ENCODE results near the gene SGPP2. TPM values are rescaled to one million over a fixed set of nuclear protein-coding genes. Genes with fewer than 3 reads are reported as not detected.

The SGPP2 gene
- total and polyA plus RNA-seq, 2 experiments from 2014 or later = 0.08 TPM; not detected in 1

DNA sequence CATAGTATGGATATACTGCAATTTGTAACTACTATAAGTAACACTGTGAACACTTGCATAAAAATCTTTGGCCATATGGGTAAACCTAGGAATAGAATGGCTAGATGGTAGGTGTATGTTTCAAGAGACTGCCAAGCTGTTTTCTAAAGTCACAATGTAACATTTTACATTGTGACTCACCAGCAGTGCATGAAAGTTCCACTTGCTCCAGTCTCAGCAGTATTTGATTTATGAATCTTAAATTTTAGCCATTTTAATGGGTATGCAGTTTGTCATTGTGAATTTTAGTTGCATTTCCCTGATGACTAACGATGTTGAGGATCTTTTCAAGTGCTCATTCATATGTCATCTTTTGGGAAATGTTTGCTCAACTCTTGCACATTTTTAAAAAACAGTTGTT is 145.5 kb downstream of the SGPP2 start:
- H3K27me3 ChIP-seq (ENCODE audit: insufficient read depth) = no peaks in the 10 kb centered on the region
- Mint-ChIP-seq H3K27ac (no peak overlapping the region), H3K9me3 (no peaks in the 10 kb centered on the region), H3K27me3 (ENCODE audit: insufficient read depth, low read depth, poor library complexity) (no peaks in the 10 kb centered on the region), H3K36me3 (ENCODE audit: low read depth) (peaks cover 16% of the 10 kb centered on the region; the same call in 2 of the 3 replicates), H3K4me3 (no peak overlapping the region), H3K4me1 (peaks cover 17% of the 10 kb centered on the region; the same call in 2 of the 3 replicates)
- no peak for ATAC-seq
- no peaks in the 10 kb centered on the region for H3K79me2 ChIP-seq (replicated peaks; ENCODE audit: insufficient read depth)
- no peaks in the 10 kb centered on the region for H3K4me1 ChIP-seq (ENCODE audit: insufficient read depth)
- no peak for DNase-seq (ENCODE audit: low spot score)
- no peak overlapping the region for H3K4me3 ChIP-seq
- no peak overlapping the region for H3K4me2 ChIP-seq
- H3K27ac ChIP-seq (ENCODE audit: low read depth) = no peak overlapping the region
- H3F3A ChIP-seq (replicated peaks; ENCODE audit: low read depth) = no peaks in the 10 kb centered on the region
- no peaks in the 10 kb centered on the region for H3K36me3 ChIP-seq (ENCODE audit: insufficient read depth)
- TF ChIP-seq JUNB (IDR thresholded peaks at IDR 0.05; ENCODE audit: unreplicated experiment) = no peak
- TF ChIP-seq ZNF114 (CRISPR knock-in tag; IDR thresholded peaks at IDR 0.05) = no peak
- TF ChIP-seq, protein P1, sequence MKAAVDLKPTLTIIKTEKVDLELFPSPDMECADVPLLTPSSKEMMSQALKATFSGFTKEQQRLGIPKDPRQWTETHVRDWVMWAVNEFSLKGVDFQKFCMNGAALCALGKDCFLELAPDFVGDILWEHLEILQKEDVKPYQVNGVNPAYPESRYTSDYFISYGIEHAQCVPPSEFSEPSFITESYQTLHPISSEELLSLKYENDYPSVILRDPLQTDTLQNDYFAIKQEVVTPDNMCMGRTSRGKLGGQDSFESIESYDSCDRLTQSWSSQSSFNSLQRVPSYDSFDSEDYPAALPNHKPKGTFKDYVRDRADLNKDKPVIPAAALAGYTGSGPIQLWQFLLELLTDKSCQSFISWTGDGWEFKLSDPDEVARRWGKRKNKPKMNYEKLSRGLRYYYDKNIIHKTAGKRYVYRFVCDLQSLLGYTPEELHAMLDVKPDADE (IDR thresholded peaks at IDR 0.05) = no peak
- TF ChIP-seq, protein P2, sequence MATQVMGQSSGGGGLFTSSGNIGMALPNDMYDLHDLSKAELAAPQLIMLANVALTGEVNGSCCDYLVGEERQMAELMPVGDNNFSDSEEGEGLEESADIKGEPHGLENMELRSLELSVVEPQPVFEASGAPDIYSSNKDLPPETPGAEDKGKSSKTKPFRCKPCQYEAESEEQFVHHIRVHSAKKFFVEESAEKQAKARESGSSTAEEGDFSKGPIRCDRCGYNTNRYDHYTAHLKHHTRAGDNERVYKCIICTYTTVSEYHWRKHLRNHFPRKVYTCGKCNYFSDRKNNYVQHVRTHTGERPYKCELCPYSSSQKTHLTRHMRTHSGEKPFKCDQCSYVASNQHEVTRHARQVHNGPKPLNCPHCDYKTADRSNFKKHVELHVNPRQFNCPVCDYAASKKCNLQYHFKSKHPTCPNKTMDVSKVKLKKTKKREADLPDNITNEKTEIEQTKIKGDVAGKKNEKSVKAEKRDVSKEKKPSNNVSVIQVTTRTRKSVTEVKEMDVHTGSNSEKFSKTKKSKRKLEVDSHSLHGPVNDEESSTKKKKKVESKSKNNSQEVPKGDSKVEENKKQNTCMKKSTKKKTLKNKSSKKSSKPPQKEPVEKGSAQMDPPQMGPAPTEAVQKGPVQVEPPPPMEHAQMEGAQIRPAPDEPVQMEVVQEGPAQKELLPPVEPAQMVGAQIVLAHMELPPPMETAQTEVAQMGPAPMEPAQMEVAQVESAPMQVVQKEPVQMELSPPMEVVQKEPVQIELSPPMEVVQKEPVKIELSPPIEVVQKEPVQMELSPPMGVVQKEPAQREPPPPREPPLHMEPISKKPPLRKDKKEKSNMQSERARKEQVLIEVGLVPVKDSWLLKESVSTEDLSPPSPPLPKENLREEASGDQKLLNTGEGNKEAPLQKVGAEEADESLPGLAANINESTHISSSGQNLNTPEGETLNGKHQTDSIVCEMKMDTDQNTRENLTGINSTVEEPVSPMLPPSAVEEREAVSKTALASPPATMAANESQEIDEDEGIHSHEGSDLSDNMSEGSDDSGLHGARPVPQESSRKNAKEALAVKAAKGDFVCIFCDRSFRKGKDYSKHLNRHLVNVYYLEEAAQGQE (IDR thresholded peaks at IDR 0.05; ENCODE audit: unreplicated experiment) = no peak
- TF ChIP-seq, protein P3, sequence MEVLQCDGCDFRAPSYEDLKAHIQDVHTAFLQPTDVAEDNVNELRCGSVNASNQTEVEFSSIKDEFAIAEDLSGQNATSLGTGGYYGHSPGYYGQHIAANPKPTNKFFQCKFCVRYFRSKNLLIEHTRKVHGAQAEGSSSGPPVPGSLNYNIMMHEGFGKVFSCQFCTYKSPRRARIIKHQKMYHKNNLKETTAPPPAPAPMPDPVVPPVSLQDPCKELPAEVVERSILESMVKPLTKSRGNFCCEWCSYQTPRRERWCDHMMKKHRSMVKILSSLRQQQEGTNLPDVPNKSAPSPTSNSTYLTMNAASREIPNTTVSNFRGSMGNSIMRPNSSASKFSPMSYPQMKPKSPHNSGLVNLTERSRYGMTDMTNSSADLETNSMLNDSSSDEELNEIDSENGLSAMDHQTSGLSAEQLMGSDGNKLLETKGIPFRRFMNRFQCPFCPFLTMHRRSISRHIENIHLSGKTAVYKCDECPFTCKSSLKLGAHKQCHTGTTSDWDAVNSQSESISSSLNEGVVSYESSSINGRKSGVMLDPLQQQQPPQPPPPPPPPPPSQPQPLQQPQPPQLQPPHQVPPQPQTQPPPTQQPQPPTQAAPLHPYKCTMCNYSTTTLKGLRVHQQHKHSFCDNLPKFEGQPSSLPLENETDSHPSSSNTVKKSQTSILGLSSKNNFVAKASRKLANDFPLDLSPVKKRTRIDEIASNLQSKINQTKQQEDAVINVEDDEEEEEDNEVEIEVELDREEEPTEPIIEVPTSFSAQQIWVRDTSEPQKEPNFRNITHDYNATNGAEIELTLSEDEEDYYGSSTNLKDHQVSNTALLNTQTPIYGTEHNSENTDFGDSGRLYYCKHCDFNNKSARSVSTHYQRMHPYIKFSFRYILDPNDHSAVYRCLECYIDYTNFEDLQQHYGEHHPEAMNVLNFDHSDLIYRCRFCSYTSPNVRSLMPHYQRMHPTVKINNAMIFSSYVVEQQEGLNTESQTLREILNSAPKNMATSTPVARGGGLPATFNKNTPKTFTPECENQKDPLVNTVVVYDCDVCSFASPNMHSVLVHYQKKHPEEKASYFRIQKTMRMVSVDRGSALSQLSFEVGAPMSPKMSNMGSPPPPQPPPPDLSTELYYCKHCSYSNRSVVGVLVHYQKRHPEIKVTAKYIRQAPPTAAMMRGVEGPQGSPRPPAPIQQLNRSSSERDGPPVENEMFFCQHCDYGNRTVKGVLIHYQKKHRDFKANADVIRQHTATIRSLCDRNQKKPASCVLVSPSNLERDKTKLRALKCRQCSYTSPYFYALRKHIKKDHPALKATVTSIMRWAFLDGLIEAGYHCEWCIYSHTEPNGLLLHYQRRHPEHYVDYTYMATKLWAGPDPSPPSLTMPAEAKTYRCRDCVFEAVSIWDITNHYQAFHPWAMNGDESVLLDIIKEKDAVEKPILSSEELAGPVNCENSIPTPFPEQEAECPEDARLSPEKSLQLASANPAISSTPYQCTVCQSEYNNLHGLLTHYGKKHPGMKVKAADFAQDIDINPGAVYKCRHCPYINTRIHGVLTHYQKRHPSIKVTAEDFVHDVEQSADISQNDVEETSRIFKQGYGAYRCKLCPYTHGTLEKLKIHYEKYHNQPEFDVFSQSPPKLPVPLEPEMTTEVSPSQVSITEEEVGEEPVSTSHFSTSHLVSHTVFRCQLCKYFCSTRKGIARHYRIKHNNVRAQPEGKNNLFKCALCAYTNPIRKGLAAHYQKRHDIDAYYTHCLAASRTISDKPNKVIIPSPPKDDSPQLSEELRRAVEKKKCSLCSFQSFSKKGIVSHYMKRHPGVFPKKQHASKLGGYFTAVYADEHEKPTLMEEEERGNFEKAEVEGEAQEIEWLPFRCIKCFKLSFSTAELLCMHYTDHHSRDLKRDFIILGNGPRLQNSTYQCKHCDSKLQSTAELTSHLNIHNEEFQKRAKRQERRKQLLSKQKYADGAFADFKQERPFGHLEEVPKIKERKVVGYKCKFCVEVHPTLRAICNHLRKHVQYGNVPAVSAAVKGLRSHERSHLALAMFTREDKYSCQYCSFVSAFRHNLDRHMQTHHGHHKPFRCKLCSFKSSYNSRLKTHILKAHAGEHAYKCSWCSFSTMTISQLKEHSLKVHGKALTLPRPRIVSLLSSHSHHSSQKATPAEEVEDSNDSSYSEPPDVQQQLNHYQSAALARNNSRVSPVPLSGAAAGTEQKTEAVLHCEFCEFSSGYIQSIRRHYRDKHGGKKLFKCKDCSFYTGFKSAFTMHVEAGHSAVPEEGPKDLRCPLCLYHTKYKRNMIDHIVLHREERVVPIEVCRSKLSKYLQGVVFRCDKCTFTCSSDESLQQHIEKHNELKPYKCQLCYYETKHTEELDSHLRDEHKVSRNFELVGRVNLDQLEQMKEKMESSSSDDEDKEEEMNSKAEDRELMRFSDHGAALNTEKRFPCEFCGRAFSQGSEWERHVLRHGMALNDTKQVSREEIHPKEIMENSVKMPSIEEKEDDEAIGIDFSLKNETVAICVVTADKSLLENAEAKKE (CRISPR knock-in tag; IDR thresholded peaks at IDR 0.05) = no peak
- no peak for TF ChIP-seq POLR2AphosphoS5 (IDR thresholded peaks at IDR 0.05; ENCODE audit: low read depth)
- TF ChIP-seq NANOG (IDR thresholded peaks at IDR 0.05; ENCODE audit: borderline replicate concordance) = no peak
- no peaks in the 10 kb centered on the region for H3K9me2 ChIP-seq (ENCODE audit: insufficient read depth)
- peaks cover 6% of the 10 kb centered on the region; the same call in 1 of the 2 replicates for H4K20me1 ChIP-seq (replicated peaks; ENCODE audit: insufficient read depth)
- H2AFZ ChIP-seq = no peak overlapping the region
